ENCODE measurements around the gene SLC12A1. TPM values are rescaled to one million over a fixed set of nuclear protein-coding genes. Genes with fewer than 3 reads are reported as not detected.

The SLC12A1 gene
- total RNA-seq, 4 donors from 2014 or later, result not detected

DNA sequence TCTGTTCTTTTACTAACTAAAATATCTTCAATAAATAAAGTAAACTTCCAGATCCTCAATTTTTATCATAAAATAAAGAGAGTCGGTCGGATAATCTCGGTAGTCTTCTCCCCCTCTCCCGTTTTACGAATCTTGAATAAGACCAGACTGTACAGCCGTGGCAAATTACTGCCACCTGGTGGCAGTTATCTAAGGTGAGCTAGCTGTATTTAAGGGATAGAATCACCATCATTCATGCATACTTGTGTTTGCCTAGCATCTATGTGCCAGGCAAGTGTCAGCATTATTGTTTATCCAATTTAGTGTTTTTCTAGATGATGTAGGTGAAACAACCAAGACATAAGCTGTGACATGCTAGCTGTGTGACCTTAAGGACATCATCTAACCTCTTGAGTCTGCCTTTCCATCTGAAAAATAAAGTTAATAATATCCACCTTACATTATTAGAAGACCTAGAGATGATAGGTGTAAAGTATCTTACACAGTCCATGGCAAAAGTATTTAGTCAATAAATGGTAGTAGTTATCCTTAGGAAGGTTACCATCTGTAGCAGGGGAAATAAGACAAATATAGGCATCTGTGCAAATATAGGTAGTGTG, 146.5 kb downstream of the SLC12A1 start:
- Histone ChIP-seq H3K27ac (replicated peaks in 1 of 4) (no peak overlapping the region), H3K4me1 (peaks cover 0 to 4% (median 0%) of the 10 kb centered on the region in 4 donors), H3K4me3 (no peak overlapping the region), H3K36me3 (no peaks in the 10 kb centered on the region), H3K27me3 (no peaks in the 10 kb centered on the region), H3K9me3 (no peaks in the 10 kb centered on the region)
- intact Hi-C loops (cut with DNase I), result loop anchor here (10.0 kb wide), 1 partner anchor 292 kb away; the partner anchor contains the start of gene FBN1
- no peak for DNase-seq (ENCODE audit: extremely low spot score)
- TF ChIP-seq, protein P1, sequence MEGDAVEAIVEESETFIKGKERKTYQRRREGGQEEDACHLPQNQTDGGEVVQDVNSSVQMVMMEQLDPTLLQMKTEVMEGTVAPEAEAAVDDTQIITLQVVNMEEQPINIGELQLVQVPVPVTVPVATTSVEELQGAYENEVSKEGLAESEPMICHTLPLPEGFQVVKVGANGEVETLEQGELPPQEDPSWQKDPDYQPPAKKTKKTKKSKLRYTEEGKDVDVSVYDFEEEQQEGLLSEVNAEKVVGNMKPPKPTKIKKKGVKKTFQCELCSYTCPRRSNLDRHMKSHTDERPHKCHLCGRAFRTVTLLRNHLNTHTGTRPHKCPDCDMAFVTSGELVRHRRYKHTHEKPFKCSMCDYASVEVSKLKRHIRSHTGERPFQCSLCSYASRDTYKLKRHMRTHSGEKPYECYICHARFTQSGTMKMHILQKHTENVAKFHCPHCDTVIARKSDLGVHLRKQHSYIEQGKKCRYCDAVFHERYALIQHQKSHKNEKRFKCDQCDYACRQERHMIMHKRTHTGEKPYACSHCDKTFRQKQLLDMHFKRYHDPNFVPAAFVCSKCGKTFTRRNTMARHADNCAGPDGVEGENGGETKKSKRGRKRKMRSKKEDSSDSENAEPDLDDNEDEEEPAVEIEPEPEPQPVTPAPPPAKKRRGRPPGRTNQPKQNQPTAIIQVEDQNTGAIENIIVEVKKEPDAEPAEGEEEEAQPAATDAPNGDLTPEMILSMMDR (IDR thresholded peaks at IDR 0.05), result peak; percentile 65 to 88 (median 70)
- no peak for TF ChIP-seq EP300 (IDR thresholded peaks at IDR 0.05)
- 2% methylated on average over 6 of the region's 6 CpGs for WGBS

Small RNA genes lying within 50 kb of the gene (small RNA-seq; reads per million reads assigned to genes)
- gene RF00019, result 0 reads per million in 3 donors

Other genes with a start within 250 kb of the SLC12A1 start
- gene SLC24A5, start 85.3 kb upstream of the SLC12A1 start, total RNA-seq, result not detected
- 10 to 100 TPM; 20.0 to 41.1 (median 27.3) TPM for gene MYEF2, start 28.0 kb upstream of the SLC12A1 start, total RNA-seq
- under 1 TPM in 1 of 4 donors, not detected in 3; 0.11 TPM for gene CTXN2, start 14.6 kb upstream of the SLC12A1 start, total RNA-seq
- gene DUT, start 125.1 kb downstream of the SLC12A1 start, total RNA-seq, result 100 to 1,000 TPM in 1 of 4 donors, 10 to 100 TPM in 3; 82.0 to 121 (median 92.8) TPM

Measured in esophagus muscularis mucosa (tissue), 4 donors.